Tracheal epithelial cell (primary cell): ENCODE results near the gene PLBD1. TPM values are rescaled to one million over a fixed set of nuclear protein-coding genes. Genes with fewer than 3 reads are reported as not detected.

ENCODE experiments used
- total RNA-seq: library from RNA; depleted of rRNA; stranded (reverse); fragments of >200 nt; gene quantifications from 2 replicates; pipeline ENCODE4 v1.2.1, GENCODE V29; 2014

PLBD1 gene
- 2.8 and 3.1 TPM in 2 replicates for total RNA-seq

GRCh38 chr12:14567351-14568162 is at the start of gene PLBD1:
Gene PLBD1, minus strand, starts transcription at chr12:14567883. Its CDS starts 187 bp downstream, at chr12:14567696.

Other genes starting within 250 kb of the PLBD1 start
- gene ATF7IP, start 202.2 kb downstream of the PLBD1 start, total RNA-seq: 16.1 and 22.8 TPM in 2 replicates
- gene GUCY2C, start 128.7 kb upstream of the PLBD1 start, total RNA-seq: not detected in 2 replicates
- 3.9 and 10.2 TPM in 2 replicates for gene WBP11, start 235.6 kb upstream of the PLBD1 start, total RNA-seq
- 2.6 and 2.7 TPM in 2 replicates for gene C12orf60, start 235.8 kb upstream of the PLBD1 start, total RNA-seq
- not detected in 2 replicates for gene SMCO3, start 246.3 kb upstream of the PLBD1 start, total RNA-seq